HEK293 (cell line): ENCODE data around the gene USP2.

Experiments used
- CTCF ChIA-PET: fragments of 350-600 bp; formaldehyde crosslinking; extraction: SDS; loops from one replicate; lab custom pipeline; 2021; ENCODE audit warnings: antibody characterized with exemption; lab: Yijun Ruan, JAX
- POLR2A ChIA-PET: fragments of 300-600 bp; formaldehyde crosslinking; extraction: SDS; loops from one replicate; lab custom pipeline; 2020; ENCODE audit warnings: antibody characterized with exemption, inconsistent platforms; lab: Yijun Ruan, JAX
- H3K27ac ChIP-seq: fragments of 200-500 bp; sonication (Bioruptor generic); 2 replicates; pipeline ENCODE4 v1.5.1; 2014; ENCODE audit warnings: low read depth, low read length, control low read depth, inconsistent platforms; ENCODE audit errors: extremely low read depth
- H3K36me3 ChIP-seq, 2 experiments: fragments of 200-500 bp in 1 of 2; sonication (Bioruptor generic) in 1 of 2; 1 replicate in 1 of 2; 2 replicates in 1 of 2; pipeline ENCODE4 v1.5.1; 2014 to 2017; ENCODE audit warnings: inconsistent platforms in 2 of 2, low read length in 2 of 2; ENCODE audit not compliant: control insufficient read depth in 2 of 2, insufficient read depth in 1 of 2
- H3K4me1 ChIP-seq: fragments of 200-500 bp; sonication (Bioruptor generic); 2 replicates; pipeline ENCODE4 v1.5.1; 2014; ENCODE audit warnings: mild to moderate bottlenecking, low read length, inconsistent platforms; ENCODE audit not compliant: control insufficient read depth, insufficient read depth
- H3K4me3 ChIP-seq: 2 replicates; pipeline ENCODE4 v1.5.1; 2011; ENCODE audit warnings: low read depth, mild to moderate bottlenecking, control low read depth, low read length, moderate library complexity
- H3K9me3 ChIP-seq: fragments of 200-500 bp; sonication (Bioruptor generic); 2 replicates; pipeline ENCODE4 v1.5.1; 2014; ENCODE audit warnings: low read depth, low read length, inconsistent platforms; ENCODE audit not compliant: control insufficient read depth, insufficient read depth
- HIC1 ChIP-seq: fragments of 450-650 bp; formaldehyde crosslinking; IDR thresholded peaks from 2 replicates; pipeline ENCODE4 v1.5.1; 2016; ENCODE audit warnings: missing biosample characterization, missing genetic modification characterization
- SALL2 ChIP-seq: fragments of 450-650 bp; formaldehyde crosslinking; IDR thresholded peaks from 2 replicates; pipeline ENCODE4 v1.5.0; 2017; ENCODE audit warnings: missing biosample characterization, mild to moderate bottlenecking, missing genetic modification characterization, borderline replicate concordance
- SETDB1 ChIP-seq: IDR thresholded peaks from one replicate; pipeline ENCODE4 v1.6.1; 2017; ENCODE audit warnings: mild to moderate bottlenecking, low read length, moderate library complexity, mixed read lengths; ENCODE audit not compliant: insufficient read length
- TRIM28 ChIP-seq: IDR thresholded peaks from 2 replicates; pipeline ENCODE4 v1.6.1; 2011; ENCODE audit warnings: low read length, control low read depth, borderline replicate concordance
- WT1 ChIP-seq: fragments of 450-650 bp; formaldehyde crosslinking; IDR thresholded peaks from 2 replicates; pipeline ENCODE4 v1.5.1; 2016; ENCODE audit warnings: missing biosample characterization, missing genetic modification characterization
- ZBTB17 ChIP-seq: fragments of 450-650 bp; formaldehyde crosslinking; IDR thresholded peaks from 2 replicates; pipeline ENCODE4 v1.5.1; 2016; ENCODE audit warnings: missing biosample characterization, missing genetic modification characterization
- ZBTB26 ChIP-seq: fragments of 450-650 bp; formaldehyde crosslinking; optimal IDR thresholded peaks from 2 replicates; pipeline ENCODE3; 2016; ENCODE audit warnings: missing biosample characterization, mild to moderate bottlenecking, missing genetic modification characterization
- ZNF335 ChIP-seq: fragments of 450-650 bp; formaldehyde crosslinking; conservative IDR thresholded peaks from 2 replicates; pipeline ENCODE4 v1.5.1; 2016; ENCODE audit warnings: missing biosample characterization, missing genetic modification characterization
- ZNF416 ChIP-seq: fragments of 450-650 bp; formaldehyde crosslinking; IDR thresholded peaks from 2 replicates; pipeline ENCODE4 v1.5.1; 2016; ENCODE audit warnings: missing biosample characterization, missing genetic modification characterization
- ZNF48 ChIP-seq: fragments of 450-650 bp; formaldehyde crosslinking; IDR thresholded peaks from 2 replicates; pipeline ENCODE4 v1.5.1; 2016; ENCODE audit warnings: missing biosample characterization, missing genetic modification characterization
- ZNF510 ChIP-seq: fragments of 450-650 bp; formaldehyde crosslinking; IDR thresholded peaks from 2 replicates; pipeline ENCODE4 v1.5.1; 2018; ENCODE audit warnings: mild to moderate bottlenecking, missing genetic modification characterization, missing biosample characterization; ENCODE audit not compliant: insufficient replicate concordance
- ZNF530 ChIP-seq: fragments of 450-650 bp; formaldehyde crosslinking; IDR thresholded peaks from 2 replicates; pipeline ENCODE4 v1.5.1; 2016; ENCODE audit warnings: low read depth, missing biosample characterization, missing genetic modification characterization
- ZNF660 ChIP-seq: fragments of 450-650 bp; IDR thresholded peaks from 2 replicates; pipeline ENCODE4 v1.5.1; 2018; ENCODE audit warnings: missing biosample characterization, mild to moderate bottlenecking, missing genetic modification characterization
- ZNF704 ChIP-seq: fragments of 450-650 bp; formaldehyde crosslinking; IDR thresholded peaks from 2 replicates; pipeline ENCODE4 v1.5.1; 2016; ENCODE audit warnings: missing biosample characterization, missing genetic modification characterization
- TF ChIP-seq, protein P1 (sequence below): fragments of 450-650 bp; formaldehyde crosslinking; IDR thresholded peaks from 2 replicates; pipeline ENCODE4 v1.5.1; 2016; ENCODE audit warnings: missing biosample characterization, missing genetic modification characterization
- TF ChIP-seq, protein P2 (sequence below): fragments of 450-650 bp; formaldehyde crosslinking; conservative IDR thresholded peaks from 2 replicates; pipeline ENCODE4 v1.5.1; 2016; ENCODE audit warnings: low read depth, missing biosample characterization, missing genetic modification characterization

The USP2 gene

GRCh38 chr11:119342023-119342300, 39.5 kb downstream of the USP2 start:
- Histone ChIP-seq H3K9me3 (no peaks in the 10 kb centered on the region), H3K36me3 (peaks cover 0 to 3% of the 10 kb centered on the region in 2 experiments; a peak in 1 of 3 replicates), H3K4me3 (no peak overlapping the region), H3K27ac (no peak overlapping the region), H3K4me1 (no peaks in the 10 kb centered on the region; the same call in 1 of the 2 replicates)
- ChIA-PET CTCF (interaction anchor here (1.0 to 2.5 kb wide), 4 partner anchors 29 to 133 kb away, joined by 5 to 17 read pairs (median 6); no protein-coding TSS in a partner anchor), POLR2A (interaction anchor here (1.2 kb wide), 1 partner anchor 19 kb away, joined by 5 read pairs; no protein-coding TSS in a partner anchor)
- TF ChIP-seq, protein P1, sequence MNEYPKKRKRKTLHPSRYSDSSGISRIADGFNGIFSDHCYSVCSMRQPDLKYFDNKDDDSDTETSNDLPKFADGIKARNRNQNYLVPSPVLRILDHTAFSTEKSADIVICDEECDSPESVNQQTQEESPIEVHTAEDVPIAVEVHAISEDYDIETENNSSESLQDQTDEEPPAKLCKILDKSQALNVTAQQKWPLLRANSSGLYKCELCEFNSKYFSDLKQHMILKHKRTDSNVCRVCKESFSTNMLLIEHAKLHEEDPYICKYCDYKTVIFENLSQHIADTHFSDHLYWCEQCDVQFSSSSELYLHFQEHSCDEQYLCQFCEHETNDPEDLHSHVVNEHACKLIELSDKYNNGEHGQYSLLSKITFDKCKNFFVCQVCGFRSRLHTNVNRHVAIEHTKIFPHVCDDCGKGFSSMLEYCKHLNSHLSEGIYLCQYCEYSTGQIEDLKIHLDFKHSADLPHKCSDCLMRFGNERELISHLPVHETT: no peak
- TF ChIP-seq ZBTB26 (tag by site-specific recombination) (no peak), ZBTB17 (peak; percentile 49)

- TF ChIP-seq ZNF48 (tag by site-specific recombination) (no peak), HIC1 (tag by site-specific recombination) (0 out of 2 replicates have a peak, but pooled peaks have one; percentile 17)
- H3K9me3 ChIP-seq: no peaks in the 10 kb centered on the region
- H3K36me3 ChIP-seq: peaks cover 0 to 8% of the 10 kb centered on the region in 2 experiments; a peak in 1 of 3 replicates
- ChIA-PET CTCF (interaction anchor here (0.5 to 5.4 kb wide), 11 partner anchors 6 to 361 kb away, joined by 3 to 151 read pairs (median 4); partner anchors contain the start of genes MCAM, MFRP and USP2), POLR2A (interaction anchor here (1.2 kb wide), 1 partner anchor 20 kb away, joined by 5 read pairs; no protein-coding TSS in a partner anchor)
- H3K4me1 ChIP-seq: no peaks in the 10 kb centered on the region; the same call in 1 of the 2 replicates
- no peak overlapping the region for H3K4me3 ChIP-seq
- H3K27ac ChIP-seq: no peak overlapping the region
These were observed 40.1 kb downstream of the USP2 start for GRCh38 chr11:119341222-119342022.

DNA sequence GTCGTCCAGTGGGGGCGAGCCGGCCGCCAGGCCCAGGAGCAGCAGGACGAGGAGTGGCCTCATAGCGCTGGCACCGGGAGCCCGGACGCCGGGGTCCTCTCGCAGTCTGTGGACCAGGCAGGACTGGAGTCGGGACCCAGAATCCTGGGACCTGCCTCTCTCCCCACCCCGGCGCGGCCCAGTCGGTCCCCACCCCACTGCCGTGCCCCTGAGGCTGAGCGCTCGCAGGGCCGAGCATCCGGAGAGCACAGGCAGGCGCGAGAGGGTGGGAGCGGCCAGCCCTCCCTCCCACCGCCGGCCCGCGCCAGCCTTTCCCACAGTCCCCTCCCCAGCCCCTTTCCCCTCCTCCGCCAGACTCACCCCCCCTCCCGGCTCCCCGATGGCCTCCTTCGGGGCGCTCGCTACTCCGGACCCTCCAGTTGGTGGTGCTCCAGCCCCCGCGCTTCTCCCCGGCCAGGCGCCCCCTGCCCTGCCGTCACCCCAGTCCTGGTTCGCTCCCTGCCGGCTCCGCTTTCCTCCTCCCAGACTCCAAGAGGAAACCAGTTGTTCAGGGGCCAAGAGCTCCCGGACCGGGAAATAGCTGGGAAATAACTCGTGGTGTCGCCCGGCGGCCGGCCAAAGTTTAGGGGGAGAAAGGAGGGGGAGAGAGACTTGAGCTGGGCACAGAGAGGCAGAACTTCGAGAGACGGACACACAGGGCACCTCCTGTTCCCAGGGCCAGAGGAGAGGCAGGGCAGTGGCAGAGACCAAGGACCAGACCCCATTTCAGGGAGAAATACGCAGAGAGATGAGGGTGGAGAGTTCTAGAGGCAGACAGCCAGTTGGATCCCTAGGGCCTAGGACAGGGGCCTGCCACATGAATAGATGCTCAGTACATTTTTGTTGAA, 40.9 kb downstream of the USP2 start, which contains the start of gene C1QTNF5:
C1QTNF5 (minus strand) TSS at position 549 of the 887 bp plus-strand sequence; CDS start at position 63, 486 bp downstream.
- ChIA-PET POLR2A (interaction anchor here (0.6 to 1.1 kb wide), 3 partner anchors 19 to 239 kb away, joined by 3 to 7 read pairs (median 4); partner anchors contain the start of gene DPAGT1), CTCF (interaction anchor here (0.6 to 7.2 kb wide), 28 partner anchors 7 to 653 kb away, joined by 3 to 160 read pairs (median 4); partner anchors contain the start of genes MCAM, MFRP and USP2)
- no peak for TF ChIP-seq TRIM28
- TF ChIP-seq ZNF335 (tag by site-specific recombination): no peak
- no peak for TF ChIP-seq ZNF660 (tag by site-specific recombination)
- TF ChIP-seq SALL2 (tag by site-specific recombination): no peak
- TF ChIP-seq ZNF416: no peak
- TF ChIP-seq WT1 (tag by site-specific recombination): no peak
- TF ChIP-seq ZNF704: no peak
- TF ChIP-seq, protein P2, sequence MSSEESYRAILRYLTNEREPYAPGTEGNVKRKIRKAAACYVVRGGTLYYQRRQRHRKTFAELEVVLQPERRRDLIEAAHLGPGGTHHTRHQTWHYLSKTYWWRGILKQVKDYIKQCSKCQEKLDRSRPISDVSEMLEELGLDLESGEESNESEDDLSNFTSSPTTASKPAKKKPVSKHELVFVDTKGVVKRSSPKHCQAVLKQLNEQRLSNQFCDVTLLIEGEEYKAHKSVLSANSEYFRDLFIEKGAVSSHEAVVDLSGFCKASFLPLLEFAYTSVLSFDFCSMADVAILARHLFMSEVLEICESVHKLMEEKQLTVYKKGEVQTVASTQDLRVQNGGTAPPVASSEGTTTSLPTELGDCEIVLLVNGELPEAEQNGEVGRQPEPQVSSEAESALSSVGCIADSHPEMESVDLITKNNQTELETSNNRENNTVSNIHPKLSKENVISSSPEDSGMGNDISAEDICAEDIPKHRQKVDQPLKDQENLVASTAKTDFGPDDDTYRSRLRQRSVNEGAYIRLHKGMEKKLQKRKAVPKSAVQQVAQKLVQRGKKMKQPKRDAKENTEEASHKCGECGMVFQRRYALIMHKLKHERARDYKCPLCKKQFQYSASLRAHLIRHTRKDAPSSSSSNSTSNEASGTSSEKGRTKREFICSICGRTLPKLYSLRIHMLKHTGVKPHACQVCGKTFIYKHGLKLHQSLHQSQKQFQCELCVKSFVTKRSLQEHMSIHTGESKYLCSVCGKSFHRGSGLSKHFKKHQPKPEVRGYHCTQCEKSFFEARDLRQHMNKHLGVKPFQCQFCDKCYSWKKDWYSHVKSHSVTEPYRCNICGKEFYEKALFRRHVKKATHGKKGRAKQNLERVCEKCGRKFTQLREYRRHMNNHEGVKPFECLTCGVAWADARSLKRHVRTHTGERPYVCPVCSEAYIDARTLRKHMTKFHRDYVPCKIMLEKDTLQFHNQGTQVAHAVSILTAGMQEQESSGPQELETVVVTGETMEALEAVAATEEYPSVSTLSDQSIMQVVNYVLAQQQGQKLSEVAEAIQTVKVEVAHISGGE (tag by site-specific recombination): no peak
- no peak for TF ChIP-seq ZNF510
- no peak for TF ChIP-seq SETDB1
- no peak for TF ChIP-seq ZNF530 (tag by site-specific recombination)
- H3K27ac ChIP-seq: no peak within 1 kb of the TSS; the same call in 1 of the 2 replicates
- H3K4me3 ChIP-seq: peak within 1 kb of the TSS; percentile 26
- no peaks in the 10 kb centered on the region for H3K9me3 ChIP-seq
- H3K4me1 ChIP-seq: no peaks in the 10 kb centered on the region; the same call in 1 of the 2 replicates
- H3K36me3 ChIP-seq: peaks cover 0 to 16% of the 10 kb centered on the region in 2 experiments; a peak in 1 of 3 replicates
